ENCODE measurements around the gene SFXN3. TPM values are rescaled to one million over a fixed set of nuclear protein-coding genes. Genes with fewer than 3 reads are reported as not detected.

The SFXN3 gene
- total RNA-seq, 1 experiment from 2014 or later = 38.5 TPM

GRCh38 chr10:101054876-101055275, 23.8 kb downstream of the SFXN3 start:
- no peak for DNase-seq
- Histone ChIP-seq H3K36me3 (peaks cover 7% of the 10 kb centered on the region), H3K4me3 (no peak overlapping the region), H3K9me3 (no peaks in the 10 kb centered on the region), H3K27me3 (no peaks in the 10 kb centered on the region)

GRCh38 chr10:101055411-101055810, 24.4 kb downstream of the SFXN3 start:
- H3K36me3 ChIP-seq = peaks cover 7% of the 10 kb centered on the region
- H3K27me3 ChIP-seq = no peaks in the 10 kb centered on the region
- no peak overlapping the region for H3K4me3 ChIP-seq
- no peak for DNase-seq
- H3K9me3 ChIP-seq = no peaks in the 10 kb centered on the region

- H3K4me3 ChIP-seq = no peak overlapping the region
- H3K9me3 ChIP-seq = no peaks in the 10 kb centered on the region
- DNase-seq = no peak
- no peaks in the 10 kb centered on the region for H3K27me3 ChIP-seq
- peaks cover 7% of the 10 kb centered on the region for H3K36me3 ChIP-seq
Observed at GRCh38 chr10:101056365-101057151, 25.5 kb downstream of the SFXN3 start.

DNA sequence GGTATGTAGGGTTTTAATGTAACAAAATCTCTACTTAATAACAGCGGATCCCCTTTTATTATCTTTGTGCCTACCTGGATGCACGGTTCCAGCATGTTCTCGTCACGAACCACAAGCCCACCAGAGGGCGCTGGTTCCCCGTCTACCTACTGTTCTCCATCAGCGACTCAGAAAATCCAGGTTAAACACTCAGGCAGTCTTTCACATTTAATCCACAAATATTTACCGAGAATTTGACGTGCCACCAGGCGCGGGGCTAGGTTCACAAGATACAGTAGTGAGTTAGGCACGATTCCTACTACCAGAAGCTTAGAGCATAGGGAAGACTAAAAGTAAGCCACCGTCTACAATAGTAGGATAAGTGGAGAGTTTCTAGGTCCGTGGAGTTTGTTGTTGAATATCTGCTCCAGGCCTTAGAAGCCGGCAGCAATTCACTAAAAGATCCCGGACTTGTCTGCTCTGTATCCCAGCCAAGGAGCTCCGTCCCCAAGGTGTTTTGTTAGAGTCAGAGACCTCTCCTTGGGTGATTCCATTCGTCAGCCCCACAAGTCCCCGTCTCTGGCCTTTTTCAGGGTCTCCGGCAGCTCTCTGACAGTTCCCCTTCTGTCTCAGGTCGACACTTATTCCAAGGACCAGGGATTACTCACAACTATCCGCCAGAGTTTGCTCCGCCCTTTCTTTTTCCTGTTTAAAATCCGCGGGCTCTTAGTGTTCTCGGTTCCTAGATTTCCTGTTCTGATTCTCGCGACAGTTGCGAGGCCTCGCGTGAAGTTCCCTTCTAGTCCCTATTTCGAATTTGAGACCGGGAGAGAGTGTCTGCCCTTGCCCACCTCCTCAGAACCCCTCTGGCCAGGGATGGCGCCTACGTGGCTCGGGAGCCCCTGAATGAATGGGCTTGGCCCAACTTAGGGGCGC, 29.3 kb downstream of the SFXN3 start:
- DNase-seq = peak; percentile 89
- Histone ChIP-seq H3K4me3 (peak overlapping the region; percentile 82), H3K9me3 (no peaks in the 10 kb centered on the region), H3K27me3 (no peaks in the 10 kb centered on the region), H3K36me3 (peaks cover 25% of the 10 kb centered on the region)

DNA sequence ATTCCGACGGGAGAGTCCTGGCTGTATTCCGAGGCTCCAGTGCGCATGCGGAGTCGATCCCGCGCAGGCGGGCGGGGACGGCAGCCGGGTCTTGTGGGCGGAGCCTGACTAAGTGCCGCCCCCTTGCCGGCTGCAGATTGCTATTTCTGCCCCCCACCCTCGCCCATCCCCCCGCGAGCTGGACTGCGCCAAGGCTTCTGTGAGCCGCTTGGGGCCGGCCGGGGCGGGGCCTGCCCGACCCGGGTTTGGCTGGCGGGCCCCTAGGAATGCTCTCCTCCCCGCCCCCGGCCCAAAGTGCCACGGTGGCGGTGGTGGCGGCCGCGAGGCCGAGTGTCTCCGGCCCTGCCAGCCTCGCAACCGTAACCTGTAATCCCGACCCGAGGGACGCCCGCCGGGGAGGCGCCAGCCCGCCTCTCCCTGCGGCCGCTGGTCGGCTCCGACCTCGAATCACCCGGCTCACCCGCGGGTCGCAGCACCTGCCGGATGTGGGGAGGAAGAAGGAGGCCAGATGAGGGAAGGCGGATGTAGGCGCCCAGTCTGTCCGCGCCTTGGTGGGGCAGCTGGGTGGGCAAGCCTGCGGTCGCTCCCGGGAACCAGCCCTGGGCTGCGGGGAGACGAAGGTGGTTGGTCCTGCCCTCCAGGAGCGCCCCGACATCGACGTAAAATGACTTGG, 30.1 kb downstream of the SFXN3 start:
- Histone ChIP-seq H3K27me3 (no peaks in the 10 kb centered on the region), H3K36me3 (peaks cover 21% of the 10 kb centered on the region), H3K9me3 (no peaks in the 10 kb centered on the region), H3K4me3 (peak overlapping the region; percentile 82)
- DNase-seq = peak; percentile 98

GRCh38 chr10:101061624-101062231, 30.7 kb downstream of the SFXN3 start, which contains the start of gene KAZALD1:
Gene KAZALD1, plus strand, starts transcription at chr10:101061989. Its CDS starts 604 bp downstream, at chr10:101062593.
- no peaks in the 10 kb centered on the region for H3K9me3 ChIP-seq
- H3K36me3 ChIP-seq = peaks cover 19% of the 10 kb centered on the region
- no peaks in the 10 kb centered on the region for H3K27me3 ChIP-seq
- peak within 1 kb of the TSS; percentile 82 for H3K4me3 ChIP-seq
- DNase-seq = peak; percentile 82

DNA sequence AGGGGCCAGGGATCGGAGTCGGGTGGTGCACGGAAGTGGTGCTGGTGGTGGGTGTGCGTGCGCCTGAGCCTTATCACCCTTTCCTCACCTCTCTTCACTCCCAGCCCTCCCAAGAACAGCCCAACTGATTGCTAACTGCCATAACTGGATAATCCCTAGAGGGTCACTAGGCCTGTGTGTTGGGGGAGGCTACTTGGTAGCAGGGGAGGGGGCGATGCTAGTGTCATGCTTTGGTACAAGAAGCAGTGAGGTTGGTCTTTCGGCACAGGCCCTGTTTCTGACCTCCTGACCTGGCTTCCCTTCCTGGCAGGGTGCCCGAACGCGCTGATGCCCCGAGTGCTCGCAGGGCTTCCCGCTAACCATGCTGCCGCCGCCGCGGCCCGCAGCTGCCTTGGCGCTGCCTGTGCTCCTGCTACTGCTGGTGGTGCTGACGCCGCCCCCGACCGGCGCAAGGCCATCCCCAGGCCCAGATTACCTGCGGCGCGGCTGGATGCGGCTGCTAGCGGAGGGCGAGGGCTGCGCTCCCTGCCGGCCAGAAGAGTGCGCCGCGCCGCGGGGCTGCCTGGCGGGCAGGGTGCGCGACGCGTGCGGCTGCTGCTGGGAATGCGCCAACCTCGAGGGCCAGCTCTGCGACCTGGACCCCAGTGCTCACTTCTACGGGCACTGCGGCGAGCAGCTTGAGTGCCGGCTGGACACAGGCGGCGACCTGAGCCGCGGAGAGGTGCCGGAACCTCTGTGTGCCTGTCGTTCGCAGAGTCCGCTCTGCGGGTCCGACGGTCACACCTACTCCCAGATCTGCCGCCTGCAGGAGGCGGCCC, 31.4 kb downstream of the SFXN3 start:
- Histone ChIP-seq H3K4me3 (peak overlapping the region; percentile 82), H3K9me3 (no peaks in the 10 kb centered on the region), H3K36me3 (peaks cover 19% of the 10 kb centered on the region), H3K27me3 (no peaks in the 10 kb centered on the region)
- peak; percentile 74 for DNase-seq

DNA sequence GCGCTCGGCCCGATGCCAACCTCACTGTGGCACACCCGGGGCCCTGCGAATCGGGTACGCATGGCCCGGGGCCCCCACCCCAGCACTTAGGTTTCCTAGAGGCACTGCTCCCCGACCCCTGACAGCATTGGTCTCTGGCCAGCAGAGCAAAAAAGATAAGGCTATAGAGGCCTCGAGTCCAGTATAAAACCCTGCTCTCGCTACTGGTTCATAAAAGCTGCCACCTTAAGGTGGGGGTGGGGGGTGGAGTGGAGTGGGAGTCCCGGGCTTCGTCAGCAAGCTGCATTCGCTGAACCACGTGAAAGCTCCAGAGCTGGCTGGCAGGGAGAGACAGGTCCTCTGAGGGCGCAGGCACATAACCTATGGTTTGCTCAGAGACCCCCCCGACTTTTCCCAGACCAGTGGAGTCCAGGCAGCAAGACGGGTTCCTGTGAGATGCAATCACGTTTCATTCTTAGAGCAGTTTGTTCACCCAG, 32.1 kb downstream of the SFXN3 start:
- DNase-seq = no peak
- peak overlapping the region; percentile 82 for H3K4me3 ChIP-seq
- H3K27me3 ChIP-seq = no peaks in the 10 kb centered on the region
- H3K36me3 ChIP-seq = peaks cover 19% of the 10 kb centered on the region
- H3K9me3 ChIP-seq = no peaks in the 10 kb centered on the region

DNA sequence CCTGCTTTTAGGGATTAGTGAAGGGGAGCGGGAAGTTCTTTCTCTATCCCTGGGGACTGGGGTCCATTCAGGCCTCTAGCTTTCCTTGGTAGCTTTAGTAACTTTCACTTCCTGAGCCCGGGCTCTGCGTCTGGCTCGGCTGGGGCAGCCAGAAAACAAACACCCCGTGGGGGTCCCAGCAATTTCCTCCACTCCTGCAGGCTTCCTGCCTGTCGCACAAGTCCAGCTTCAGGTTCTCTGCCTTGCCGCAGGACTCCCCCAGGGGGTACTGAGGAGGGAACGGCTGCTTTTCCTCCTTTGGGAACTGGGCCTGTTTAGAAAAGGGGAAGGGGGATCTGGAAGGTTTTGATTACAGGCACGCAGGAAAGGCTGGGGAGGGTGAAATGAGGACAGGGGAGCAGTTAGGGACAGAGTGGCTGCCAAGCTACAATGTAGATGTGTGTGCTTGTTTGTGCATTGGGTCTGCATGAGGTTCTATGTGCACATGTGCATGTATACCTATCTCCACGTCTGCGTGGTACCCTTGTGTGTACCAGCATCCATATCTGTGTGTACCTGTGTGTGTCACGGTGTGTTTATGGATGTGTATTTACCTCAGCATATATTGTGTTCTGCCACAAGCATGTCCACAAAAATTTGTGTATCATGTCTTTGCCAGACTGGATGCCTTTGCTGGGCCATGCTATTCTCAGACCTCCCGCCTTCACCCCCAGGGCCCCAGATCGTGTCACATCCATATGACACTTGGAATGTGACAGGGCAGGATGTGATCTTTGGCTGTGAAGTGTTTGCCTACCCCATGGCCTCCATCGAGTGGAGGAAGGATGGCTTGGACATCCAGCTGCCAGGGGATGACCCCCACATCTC, 32.7 kb downstream of the SFXN3 start:
- Histone ChIP-seq H3K36me3 (peaks cover 19% of the 10 kb centered on the region), H3K9me3 (no peaks in the 10 kb centered on the region), H3K27me3 (no peaks in the 10 kb centered on the region), H3K4me3 (peak overlapping the region; percentile 82)
- no peak for DNase-seq

- H3K27me3 ChIP-seq = no peaks in the 10 kb centered on the region
- peaks cover 19% of the 10 kb centered on the region for H3K36me3 ChIP-seq
- no peak overlapping the region for H3K4me3 ChIP-seq
- H3K9me3 ChIP-seq = no peaks in the 10 kb centered on the region
- DNase-seq = no peak
Observed at GRCh38 chr10:101064415-101065030, 33.5 kb downstream of the SFXN3 start.

DNA sequence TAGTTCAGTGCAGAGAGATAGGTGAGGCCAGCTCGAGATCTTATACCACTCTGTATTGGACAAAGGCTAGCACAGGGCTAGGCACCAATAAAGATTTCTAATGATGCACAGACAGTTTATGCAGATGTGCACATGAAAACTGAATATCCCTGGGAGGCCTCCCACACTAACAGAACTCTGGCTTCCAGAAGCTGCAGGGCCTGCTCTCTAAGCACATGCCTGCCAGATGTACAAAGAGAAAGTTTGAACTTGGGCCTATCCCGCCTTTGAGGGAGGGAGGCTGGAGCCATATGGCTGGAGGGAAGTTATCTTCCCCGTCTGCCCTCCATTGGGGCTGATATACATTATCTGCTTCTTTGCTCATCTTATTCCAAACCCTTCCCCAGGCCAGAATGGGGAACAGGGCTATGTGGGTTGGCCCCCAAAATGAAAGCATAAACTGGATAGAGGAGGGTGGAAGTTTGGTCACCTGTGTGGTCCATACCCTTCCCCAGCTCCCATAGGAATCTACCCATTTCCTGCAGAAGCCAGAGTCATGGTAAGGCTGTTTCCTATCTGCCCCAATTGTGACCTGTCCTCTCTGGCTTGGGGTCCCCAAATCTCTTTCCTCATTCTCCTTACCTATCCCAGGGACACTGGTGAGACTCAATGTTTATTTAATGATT, 34.6 kb downstream of the SFXN3 start:
- DNase-seq = no peak
- peak overlapping the region; percentile 56 for H3K4me3 ChIP-seq
- no peaks in the 10 kb centered on the region for H3K27me3 ChIP-seq
- H3K36me3 ChIP-seq = peaks cover 19% of the 10 kb centered on the region
- H3K9me3 ChIP-seq = no peaks in the 10 kb centered on the region

DNA sequence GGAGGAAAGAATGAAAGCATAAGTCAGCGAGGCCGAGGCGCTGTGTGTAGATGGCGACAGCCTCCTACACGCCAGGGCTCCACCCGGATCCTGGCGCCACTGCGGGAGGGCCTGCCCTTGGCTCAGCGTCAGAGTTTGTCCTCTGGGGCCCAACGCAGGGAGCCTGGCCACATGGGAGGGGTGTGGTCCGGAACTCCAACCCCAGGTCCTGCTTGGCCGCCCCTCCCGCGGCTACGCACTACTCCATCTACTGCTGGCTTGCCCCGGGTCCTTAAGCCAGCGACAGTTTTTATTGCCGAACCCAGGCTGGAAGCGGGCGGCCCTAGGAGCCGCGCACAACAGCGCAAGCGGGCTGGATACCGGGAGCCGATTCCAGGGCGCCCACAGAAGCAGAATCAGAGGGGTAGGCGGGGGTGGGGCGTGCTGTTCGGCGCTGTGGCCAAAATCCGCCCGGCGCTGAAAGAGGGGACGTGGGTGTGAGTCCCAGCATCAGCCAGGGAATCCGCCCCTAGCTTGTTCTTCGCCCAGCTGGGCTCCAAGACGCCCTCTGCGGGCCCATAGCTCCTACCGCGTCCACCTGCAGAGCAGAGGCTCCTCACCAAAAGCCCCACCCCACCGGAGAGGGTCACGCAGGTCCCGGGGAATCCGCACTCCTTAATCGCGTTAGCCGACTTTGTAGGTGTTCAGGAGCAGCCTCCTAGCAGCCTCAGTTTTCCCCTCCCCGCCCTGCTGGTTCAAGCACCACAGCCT, 35.3 kb downstream of the SFXN3 start:
- H3K9me3 ChIP-seq = no peaks in the 10 kb centered on the region
- peaks cover 19% of the 10 kb centered on the region for H3K36me3 ChIP-seq
- peak; percentile 93 for DNase-seq
- peak overlapping the region; percentile 56 for H3K4me3 ChIP-seq
- H3K27me3 ChIP-seq = no peaks in the 10 kb centered on the region

DNA sequence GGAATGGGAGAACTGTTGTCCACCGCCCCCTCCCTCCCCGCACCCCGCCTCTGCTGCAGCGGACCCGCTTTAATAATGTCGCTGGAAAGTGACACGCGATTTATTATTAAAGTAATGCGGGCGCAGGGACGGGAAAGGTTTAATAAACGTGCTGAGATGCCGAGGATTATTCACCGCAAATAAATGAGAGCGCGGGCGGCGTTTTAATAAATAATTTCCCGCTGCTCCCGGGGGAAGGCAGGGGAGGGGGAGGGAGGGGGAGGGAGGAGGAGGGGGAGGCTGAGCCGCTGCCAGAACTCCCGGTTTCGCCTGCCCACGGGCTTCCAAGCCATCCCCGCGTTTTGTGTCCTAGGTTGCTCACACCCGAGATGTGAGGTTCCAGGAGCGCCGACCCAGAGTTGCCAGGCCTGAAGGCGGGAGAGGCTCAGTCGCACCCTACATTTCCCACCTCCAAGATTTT, 35.9 kb downstream of the SFXN3 start:
- peak overlapping the region; percentile 56 for H3K4me3 ChIP-seq
- H3K36me3 ChIP-seq = peaks cover 19% of the 10 kb centered on the region
- H3K27me3 ChIP-seq = no peaks in the 10 kb centered on the region
- peak; percentile 48 for DNase-seq
- no peaks in the 10 kb centered on the region for H3K9me3 ChIP-seq
